HEK293 (cell line): ENCODE measurements around the gene USP31.

Experiments
- CTCF ChIP-seq: fragments of 450-650 bp; formaldehyde crosslinking; IDR thresholded peaks from 2 replicates; pipeline ENCODE4 v1.5.1; 2016; ENCODE audit warnings: missing biosample characterization, missing genetic modification characterization
- PBX3 ChIP-seq: sonication (generic); formaldehyde crosslinking; IDR thresholded peaks from 2 replicates; pipeline ENCODE4 v1.8.1; 2022; ENCODE audit warnings: mild to moderate bottlenecking, moderate library complexity, missing genetic modification reagents
- RBAK ChIP-seq: fragments of 450-650 bp; formaldehyde crosslinking; IDR thresholded peaks from 2 replicates; pipeline ENCODE4 v1.5.1; 2016; ENCODE audit warnings: missing biosample characterization, missing genetic modification characterization
- WT1 ChIP-seq: fragments of 450-650 bp; formaldehyde crosslinking; IDR thresholded peaks from 2 replicates; pipeline ENCODE4 v1.5.1; 2016; ENCODE audit warnings: missing biosample characterization, missing genetic modification characterization
- YY1 ChIP-seq: fragments of 450-650 bp; formaldehyde crosslinking; IDR thresholded peaks from 2 replicates; pipeline ENCODE4 v1.5.1; 2018; ENCODE audit warnings: missing biosample characterization, missing genetic modification characterization
- ZBTB21 ChIP-seq: fragments of 450-650 bp; formaldehyde crosslinking; IDR thresholded peaks from 2 replicates; pipeline ENCODE4 v1.5.1; 2017; ENCODE audit warnings: missing biosample characterization, missing genetic modification characterization
- ZBTB49 ChIP-seq: fragments of 450-650 bp; formaldehyde crosslinking; IDR thresholded peaks from 2 replicates; pipeline ENCODE4 v1.5.1; 2016; ENCODE audit warnings: missing biosample characterization, missing genetic modification characterization, low read depth
- ZFP41 ChIP-seq: fragments of 450-650 bp; formaldehyde crosslinking; IDR thresholded peaks from 2 replicates; pipeline ENCODE4 v1.5.1; 2016; ENCODE audit warnings: missing biosample characterization, missing genetic modification characterization, borderline replicate concordance
- ZNF114 ChIP-seq: fragments of 450-650 bp; formaldehyde crosslinking; IDR thresholded peaks from 2 replicates; pipeline ENCODE4 v1.5.0; 2017; ENCODE audit warnings: missing biosample characterization, missing genetic modification characterization
- ZNF133 ChIP-seq: fragments of 450-650 bp; formaldehyde crosslinking; IDR thresholded peaks from 2 replicates; pipeline ENCODE4 v1.5.1; 2016; ENCODE audit warnings: missing biosample characterization, missing genetic modification characterization
- ZNF335 ChIP-seq: fragments of 450-650 bp; formaldehyde crosslinking; conservative IDR thresholded peaks from 2 replicates; pipeline ENCODE4 v1.5.1; 2016; ENCODE audit warnings: missing biosample characterization, missing genetic modification characterization
- ZNF76 ChIP-seq: fragments of 450-650 bp; formaldehyde crosslinking; IDR thresholded peaks from 2 replicates; pipeline ENCODE4; 2016; ENCODE audit warnings: low read depth, missing biosample characterization, missing genetic modification characterization, borderline replicate concordance

DNA sequence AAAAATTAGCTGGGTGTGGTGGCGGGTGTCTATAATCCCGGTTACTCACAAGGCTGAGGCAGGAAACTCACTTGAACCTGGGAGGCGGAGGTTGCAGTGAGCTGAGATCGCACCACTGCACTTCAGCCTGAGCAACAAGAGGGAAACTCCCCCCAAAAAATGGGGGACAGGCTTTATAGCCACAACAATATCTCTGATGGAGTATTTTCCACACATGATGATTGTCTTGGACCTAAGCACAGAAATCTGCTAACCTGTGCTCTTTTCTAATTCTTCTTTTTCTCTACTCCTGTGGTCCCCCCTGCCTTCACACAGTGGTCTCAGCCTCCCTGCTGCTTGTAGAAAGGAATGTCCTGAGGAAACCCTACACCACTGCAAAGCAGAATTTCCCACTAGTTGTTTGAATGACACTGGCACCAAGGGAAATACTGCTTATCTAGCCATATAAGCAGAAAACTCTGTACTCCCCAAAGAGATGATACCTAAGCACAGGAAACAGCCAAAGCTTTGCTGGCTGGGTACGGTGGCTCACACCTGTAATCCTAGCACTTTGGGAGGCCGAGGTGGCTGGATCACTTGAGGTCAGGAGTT lies 117.6 kb downstream of the USP31 start:
- TF ChIP-seq ZBTB21 (tag by site-specific recombination) (no peak), YY1 (tag by site-specific recombination) (no peak), CTCF (tag by site-specific recombination) (no peak), ZNF335 (tag by site-specific recombination) (no peak), ZFP41 (no peak), ZNF114 (tag by site-specific recombination) (no peak), RBAK (tag by site-specific recombination) (no peak), PBX3 (CRISPR knock-in tag) (no peak), ZNF133 (no peak), ZNF76 (tag by site-specific recombination) (no peak), ZBTB49 (tag by site-specific recombination) (no peak), WT1 (tag by site-specific recombination) (no peak)
